Kidney (tissue), 2 donors: ENCODE measurements around the gene MS4A14. TPM values are rescaled to one million over a fixed set of nuclear protein-coding genes. Genes with fewer than 3 reads are reported as not detected.

Experiments
- polyA plus RNA-seq: library from polyadenylated mRNA; stranded (reverse); fragments of 350-450 nt; fragmentation: Illumina TruSeq; extraction: RNeasy Lipid Tissue Mini Kit (QIAGEN cat#74804); gene quantifications from one replicate; pipeline ENCODE4 v1.2.3, GENCODE V29; 2014; ENCODE audit warnings: low read depth, low replicate concordance; ENCODE audit not compliant: insufficient read depth
- total RNA-seq: library from RNA; stranded (reverse); fragmentation: NEBNext Ultra II Directional; extraction: Animal tissue kit (Norgen Biotek cat#: 25700); gene quantifications from one replicate; pipeline ENCODE4 v1.2.1, GENCODE V29; 2021
- donor health status: DM: yes; HTN: yes; CAD: no.

MS4A14 gene
- total and polyA plus RNA-seq, 2 donors from 2014 or later = 0.34 to 2.1 TPM

Other genes starting within 250 kb of the MS4A14 start
- gene MS4A6A, start 213.4 kb upstream of the MS4A14 start, total RNA-seq = 145 TPM
- 16.7 TPM for gene MS4A6A, start 213.4 kb upstream of the MS4A14 start, polyA plus RNA-seq
- 9.4 TPM for gene MS4A4E, start 153.3 kb upstream of the MS4A14 start, total RNA-seq
- gene MS4A4E, start 153.3 kb upstream of the MS4A14 start, polyA plus RNA-seq = not detected
- 49.7 TPM for gene MS4A4A, start 115.8 kb upstream of the MS4A14 start, total RNA-seq
- gene MS4A4A, start 115.8 kb upstream of the MS4A14 start, polyA plus RNA-seq = 6.3 TPM
- 0.38 TPM for gene MS4A6E, start 69.2 kb upstream of the MS4A14 start, total RNA-seq
- not detected for gene MS4A6E, start 69.2 kb upstream of the MS4A14 start, polyA plus RNA-seq
- 47.6 TPM for gene MS4A7, start 17.9 kb upstream of the MS4A14 start, total RNA-seq
- 7.0 TPM for gene MS4A7, start 17.9 kb upstream of the MS4A14 start, polyA plus RNA-seq
- not detected for gene MS4A5, start 33.1 kb downstream of the MS4A14 start, total RNA-seq
- gene MS4A5, start 33.1 kb downstream of the MS4A14 start, polyA plus RNA-seq = not detected
- gene MS4A1, start 59.4 kb downstream of the MS4A14 start, total RNA-seq = 11.1 TPM
- gene MS4A1, start 59.4 kb downstream of the MS4A14 start, polyA plus RNA-seq = not detected
- gene MS4A12, start 96.3 kb downstream of the MS4A14 start, total RNA-seq = not detected
- gene MS4A12, start 96.3 kb downstream of the MS4A14 start, polyA plus RNA-seq = not detected
- not detected for gene MS4A13, start 118.9 kb downstream of the MS4A14 start, total RNA-seq
- not detected for gene MS4A13, start 118.9 kb downstream of the MS4A14 start, polyA plus RNA-seq